HG02610 (cell line): ENCODE data around the gene ATE1.
A peak's percentile ranks its signal among the peaks of the same experiment; 100 is the strongest.
"Not testable (repeated sequence)": the region's sequence is repeated elsewhere in the genome, so short reads cannot be mapped to it uniquely, and the experiment has no call there.

ENCODE experiments used
- ATAC-seq: cut with Tn5 transposase; IDR thresholded peaks from one replicate; pipeline ENCODE4 v1.9.1; 2021; ENCODE audit warnings: mild to moderate bottlenecking, moderate library complexity; ENCODE audit not compliant: unreplicated experiment

The ATE1 gene

DNA sequence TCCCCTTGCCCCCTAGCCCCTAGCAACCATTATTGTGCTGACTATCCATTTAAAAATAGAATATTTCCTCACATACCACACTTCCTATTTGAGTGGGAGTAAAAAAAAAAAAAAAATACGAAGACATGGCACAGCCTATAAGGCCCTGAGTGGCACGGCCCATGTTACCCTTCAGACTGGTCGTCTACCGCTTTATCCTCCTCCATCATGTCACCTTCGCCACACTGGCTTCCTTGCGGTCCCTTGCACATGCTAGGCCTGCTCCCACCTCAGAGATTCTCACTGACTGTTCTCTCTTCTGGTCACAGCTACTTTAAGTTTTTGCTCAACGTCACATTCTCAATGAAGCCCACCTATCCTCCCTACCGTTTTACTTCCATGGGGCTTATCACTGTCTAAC is 130.3 kb downstream of the ATE1 start:
- ATAC-seq = no peak

DNA sequence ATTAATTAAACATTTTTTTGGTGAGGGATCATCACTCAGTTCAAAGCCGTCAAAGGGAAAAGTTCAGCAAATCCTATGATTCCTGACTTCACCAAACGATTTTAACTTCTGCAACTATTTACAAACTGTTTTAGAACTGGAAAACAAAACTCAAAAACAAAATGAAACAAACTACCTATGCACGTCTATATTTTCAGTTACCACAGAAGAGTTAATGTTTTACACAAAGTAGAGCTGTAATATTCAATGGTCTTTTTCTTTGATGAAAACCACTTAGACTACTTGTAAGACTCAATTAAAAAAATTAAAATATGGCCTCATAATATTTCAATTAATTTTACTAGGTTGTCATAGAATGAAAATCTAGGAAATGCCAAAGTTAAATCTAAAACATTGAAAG is 131.5 kb downstream of the ATE1 start:
- no peak for ATAC-seq

DNA sequence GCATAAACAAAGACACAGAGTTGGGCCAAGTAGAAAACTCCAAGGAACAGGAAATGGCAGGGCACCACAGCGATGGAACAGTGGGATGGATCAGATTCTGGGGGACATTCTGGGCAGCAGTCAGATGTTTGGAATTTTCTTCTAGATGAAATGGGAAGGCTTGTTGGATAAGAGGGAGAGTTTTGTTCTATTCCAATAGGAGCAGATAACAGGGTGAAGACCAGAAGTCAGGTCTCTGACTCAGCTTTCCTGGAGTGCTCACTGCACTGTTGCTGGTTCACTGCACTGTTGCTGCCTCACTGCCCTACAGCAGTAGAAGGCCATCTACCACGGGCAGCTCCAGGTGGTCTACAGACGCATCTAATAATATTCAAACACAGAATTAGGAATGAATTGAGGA is 135.6 kb downstream of the ATE1 start:
- no peak for ATAC-seq

DNA sequence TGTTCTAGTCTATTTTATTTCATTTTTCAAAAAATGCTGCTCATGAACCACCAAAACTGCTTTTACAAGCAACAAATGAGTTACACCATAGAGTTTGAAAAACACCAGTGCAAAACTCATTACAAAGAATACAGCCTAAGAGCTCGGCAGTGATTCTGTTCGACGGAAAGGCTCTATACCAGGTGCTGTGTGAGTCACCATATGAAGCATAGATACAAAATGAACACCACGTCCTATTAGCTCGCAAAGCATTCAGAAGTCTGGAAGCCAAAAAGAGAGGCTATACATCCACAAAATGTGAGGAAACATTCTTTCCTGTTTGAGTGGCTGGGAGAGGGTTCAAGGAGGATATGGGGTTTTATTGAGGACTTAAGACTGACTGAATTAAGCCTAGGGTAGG is 136.1 kb downstream of the ATE1 start:
- ATAC-seq = no peak

DNA sequence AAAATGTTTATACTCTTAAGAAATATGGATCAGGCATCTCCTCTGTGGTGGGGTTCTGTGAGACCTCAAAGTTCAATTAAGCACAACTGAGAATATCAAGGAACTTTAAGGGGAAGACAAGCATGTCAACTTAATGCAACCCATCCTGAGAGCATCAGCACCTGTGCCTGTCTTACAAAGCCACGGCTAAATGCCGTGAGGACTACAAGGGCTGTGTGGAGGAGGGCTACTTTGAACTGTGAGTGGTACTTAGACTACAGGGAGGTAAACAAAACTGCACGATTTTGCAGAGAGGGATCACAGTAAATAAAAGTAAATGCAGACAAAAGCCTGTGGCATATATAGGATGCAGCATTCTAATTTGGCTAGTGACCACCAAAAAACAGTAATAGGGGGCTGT is 139.1 kb downstream of the ATE1 start:
- no peak for ATAC-seq

DNA sequence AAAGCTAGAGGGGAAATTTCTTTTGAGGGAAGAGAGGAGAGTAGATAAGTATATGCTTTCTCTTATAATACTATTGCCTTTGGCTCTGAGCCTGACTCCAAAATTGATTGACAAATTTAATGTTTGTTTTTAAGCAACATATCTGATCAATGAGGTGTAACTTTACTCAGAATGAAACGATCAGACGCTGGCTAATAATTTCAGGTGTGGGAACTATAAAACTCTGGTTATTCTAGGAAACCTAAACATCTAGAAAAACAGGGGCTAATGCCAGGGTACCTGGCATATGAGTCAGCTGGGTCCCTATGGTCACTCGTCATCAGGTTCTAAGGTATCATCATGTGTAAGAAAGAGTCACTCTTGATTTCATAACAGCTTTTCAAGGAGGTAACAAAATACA is 139.7 kb downstream of the ATE1 start:
- no peak for ATAC-seq

DNA sequence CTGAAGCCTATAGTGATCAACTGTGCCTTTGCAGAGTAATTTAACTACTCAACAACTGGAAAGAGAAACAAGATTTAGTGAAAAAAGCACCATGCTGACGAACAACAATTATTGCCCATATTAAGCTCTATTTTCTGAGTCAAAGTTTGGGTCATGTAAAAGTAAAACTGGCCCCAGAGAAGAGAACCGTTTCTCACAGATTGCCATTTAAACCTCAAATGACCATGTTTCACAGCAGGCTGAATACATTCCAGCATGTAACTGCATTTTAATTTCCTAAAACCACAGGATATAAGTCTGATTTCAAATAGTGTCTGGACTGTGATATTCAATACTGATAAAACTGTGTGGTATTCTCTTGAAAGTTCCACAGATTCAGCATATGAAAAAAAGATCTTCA is 140.7 kb downstream of the ATE1 start:
- ATAC-seq = no peak

DNA sequence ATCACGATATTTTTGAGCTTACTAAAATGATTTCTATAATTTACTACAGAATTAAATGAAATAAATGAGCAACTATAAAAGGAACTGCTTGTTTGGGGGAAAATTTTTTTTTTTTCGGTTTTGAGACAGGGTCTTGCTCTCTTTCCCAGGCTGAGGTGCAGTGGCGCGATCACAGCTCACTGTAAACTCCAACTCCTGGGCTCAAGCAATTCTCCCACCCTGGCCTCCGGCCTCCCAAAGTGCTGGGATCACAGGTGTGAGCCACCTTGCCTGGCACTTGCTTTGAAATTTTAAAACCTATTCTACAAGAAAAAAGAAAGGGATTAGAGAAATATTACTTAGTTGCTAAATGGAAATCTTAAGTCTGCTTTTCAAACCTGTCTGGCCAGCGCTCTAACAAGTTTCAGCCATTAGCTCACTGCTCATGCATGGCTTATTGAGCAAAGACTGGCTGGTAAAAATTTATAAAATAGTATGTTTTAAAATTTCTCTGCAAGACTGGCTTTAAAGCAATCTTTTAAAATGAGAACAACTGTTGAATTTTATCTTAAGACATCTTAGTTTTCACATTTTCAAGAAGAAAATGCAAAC is 144.0 kb downstream of the ATE1 start:
- no peak for ATAC-seq

DNA sequence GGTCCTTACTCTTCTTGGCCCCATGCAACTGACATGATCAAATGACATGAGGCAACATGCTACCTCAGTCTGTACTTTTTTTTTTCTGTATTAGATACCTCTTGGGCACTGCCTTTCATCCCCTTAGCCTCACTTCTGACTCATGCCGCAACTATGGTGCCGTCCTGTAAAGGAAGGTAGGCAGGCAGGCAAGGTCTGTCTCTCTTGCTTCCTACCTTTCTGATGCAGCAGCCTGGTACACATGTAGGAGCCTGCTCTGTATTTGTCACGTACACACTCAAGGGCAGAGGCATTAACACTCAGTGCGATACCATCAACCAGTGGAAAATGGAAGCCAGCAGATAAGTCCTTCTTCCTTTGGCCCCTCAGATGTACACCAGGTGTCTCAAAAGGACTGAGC is 146.7 kb downstream of the ATE1 start:
- no peak for ATAC-seq

DNA sequence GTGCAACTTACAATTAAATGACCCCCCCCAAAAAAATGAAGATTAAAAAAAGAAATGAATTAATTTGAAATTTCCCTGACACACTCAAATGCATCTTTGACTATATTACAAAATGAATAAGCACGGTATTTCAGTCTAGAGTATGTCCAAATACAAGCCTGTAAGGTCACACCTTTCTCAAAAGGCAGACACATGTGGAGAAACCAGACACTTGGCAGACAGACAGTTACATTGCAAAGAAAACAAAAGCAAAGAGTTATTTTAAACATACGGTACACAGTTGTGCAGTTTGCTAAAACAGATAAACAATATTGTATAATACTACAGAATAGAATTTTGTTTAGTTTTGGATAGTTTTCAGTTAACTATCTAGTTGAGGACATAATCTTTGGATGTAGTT is 153.0 kb downstream of the ATE1 start:
- ATAC-seq = no peak

DNA sequence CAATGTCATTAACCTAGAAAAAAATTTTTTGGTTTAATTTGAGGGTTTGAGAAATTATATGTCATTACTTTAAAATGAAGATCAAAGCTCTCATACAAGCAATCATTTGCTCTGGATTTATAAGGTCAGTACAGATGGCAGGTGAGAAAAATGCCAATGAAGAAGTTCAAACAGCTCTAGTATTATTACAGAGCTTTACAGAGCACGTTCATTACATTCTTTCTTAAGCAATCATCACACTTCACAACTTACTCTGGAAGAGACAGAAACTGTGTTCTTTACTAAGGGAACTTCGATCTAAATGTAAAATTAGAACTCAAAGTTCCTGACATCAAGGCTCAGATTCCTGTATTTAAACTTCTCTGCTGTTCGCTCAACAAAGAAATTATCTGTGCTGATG is 153.4 kb downstream of the ATE1 start:
- no peak for ATAC-seq

DNA sequence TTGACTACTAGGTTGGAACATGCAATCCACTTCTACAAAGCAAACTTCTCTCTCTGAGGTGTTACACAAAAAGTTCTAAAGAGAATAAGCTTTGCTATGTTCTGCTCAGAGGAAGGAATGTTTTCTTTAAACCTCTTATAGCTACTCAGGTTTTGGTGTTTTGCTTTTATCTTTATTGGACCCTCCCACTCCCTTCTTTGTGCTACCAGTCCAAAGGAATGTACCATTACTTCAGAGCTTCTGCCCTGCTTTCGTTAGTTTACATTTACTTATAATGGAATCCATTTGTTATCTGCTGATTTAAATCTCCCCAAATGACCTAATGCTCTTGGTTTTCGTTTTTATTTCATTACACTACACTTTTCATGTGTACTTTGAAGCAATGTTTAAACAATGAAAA is 154.9 kb downstream of the ATE1 start:
- no peak for ATAC-seq

DNA sequence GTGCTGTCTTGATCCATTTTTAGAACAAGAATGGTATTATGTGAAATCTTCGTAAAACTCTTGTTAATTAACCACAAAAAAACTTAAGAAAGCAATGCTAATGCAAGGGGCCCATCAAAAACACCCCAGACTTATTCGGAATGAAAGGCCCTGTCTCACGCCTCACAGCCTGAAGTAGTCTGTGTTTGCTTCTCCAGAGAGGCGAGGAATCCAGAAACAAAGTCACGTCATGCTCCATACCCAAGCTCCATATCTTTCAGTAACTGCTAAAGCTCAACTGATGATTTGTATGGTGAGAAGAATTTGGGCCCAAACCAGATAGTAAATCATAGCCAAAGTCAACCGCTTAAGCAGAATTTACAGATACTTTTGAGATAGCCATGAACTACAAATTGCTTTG is 155.4 kb downstream of the ATE1 start:
- ATAC-seq = no peak

DNA sequence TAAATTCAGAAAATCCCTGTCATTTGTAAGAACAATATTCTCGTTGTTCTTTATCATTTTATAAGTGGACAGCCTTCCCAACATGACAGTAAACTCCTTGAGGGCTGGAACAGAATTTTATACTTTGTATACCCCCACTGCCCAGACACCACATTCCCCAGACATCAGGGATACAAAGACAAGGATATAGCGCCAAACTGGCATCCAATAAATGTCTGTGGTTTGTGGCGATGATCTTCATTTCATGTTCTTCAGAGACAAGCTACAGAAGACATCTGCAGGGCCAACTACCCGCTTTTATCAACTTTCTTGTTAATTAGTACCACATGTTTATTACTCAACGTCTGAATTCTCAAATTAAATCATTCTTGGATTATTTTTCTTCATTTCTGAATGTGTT is 155.9 kb downstream of the ATE1 start:
- ATAC-seq = no peak

DNA sequence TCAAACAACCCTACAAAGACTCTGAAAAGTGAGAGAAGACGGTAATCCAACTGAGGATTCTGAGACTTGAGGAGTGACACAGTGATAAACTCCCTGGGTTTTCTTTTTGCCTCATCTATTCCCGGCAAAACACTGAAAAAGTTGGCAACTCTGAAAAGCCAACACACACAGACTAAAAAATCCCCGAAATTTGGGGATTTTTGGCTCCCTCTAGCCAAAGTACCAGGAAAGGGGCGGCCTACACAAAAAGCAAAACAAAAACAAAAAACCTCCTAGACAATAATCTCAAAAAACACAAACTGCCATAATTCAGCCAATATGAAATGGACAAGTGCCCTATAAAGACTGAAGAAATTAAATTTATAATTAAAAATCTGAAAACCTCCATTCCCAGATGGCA is 161.4 kb downstream of the ATE1 start:
- no peak for ATAC-seq

DNA sequence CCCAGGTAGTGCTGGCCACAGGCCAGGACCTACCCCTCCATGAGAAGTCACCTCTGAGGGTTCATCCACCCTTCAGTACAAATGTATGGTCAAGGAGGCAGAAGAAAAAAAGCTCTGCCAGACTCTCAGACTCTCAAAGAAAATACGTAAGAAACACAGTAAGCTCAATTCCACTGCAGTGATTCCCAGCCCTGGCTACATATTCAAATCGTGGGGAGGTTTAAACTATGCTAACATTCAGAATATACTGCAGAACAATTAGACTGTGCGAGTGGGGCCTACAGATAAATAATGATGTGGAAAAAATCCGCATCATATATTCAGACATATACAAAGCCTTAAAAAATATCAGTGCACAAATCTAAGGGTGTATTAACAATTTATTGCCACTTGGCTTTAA is 162.6 kb downstream of the ATE1 start:
- ATAC-seq = no peak

DNA sequence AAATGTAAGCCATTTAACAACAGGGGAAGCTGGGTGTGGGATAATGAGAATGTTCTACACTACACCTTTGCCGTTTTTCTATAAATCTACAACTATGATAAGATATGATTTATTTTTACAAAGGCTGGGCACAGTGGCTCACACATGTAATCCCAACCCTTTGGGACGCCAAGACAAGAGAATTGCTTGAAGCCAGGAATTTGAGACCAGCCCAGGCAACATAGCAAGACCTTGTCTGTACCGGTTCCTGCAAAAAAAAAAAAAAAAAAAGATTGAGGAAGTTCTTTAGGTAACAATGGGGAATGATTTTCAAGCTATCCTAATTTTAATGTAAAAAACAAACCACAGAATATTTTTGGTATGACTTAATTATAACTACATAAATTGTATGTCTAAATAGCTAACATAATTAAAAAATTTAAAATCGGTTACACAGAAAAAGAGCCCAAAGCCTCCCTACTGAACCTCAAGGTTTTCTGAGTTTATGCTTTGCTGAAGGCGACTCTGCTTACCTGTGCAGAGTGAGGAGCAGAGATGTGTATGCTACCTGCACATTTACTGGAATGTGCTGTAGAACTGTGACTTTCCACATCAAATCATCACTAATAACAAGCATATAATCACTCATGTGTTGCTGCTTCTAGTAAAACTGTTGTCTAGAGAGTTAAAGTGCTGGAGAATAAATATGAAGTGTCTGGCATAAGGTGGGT is 163.4 kb downstream of the ATE1 start:
- no peak for ATAC-seq

DNA sequence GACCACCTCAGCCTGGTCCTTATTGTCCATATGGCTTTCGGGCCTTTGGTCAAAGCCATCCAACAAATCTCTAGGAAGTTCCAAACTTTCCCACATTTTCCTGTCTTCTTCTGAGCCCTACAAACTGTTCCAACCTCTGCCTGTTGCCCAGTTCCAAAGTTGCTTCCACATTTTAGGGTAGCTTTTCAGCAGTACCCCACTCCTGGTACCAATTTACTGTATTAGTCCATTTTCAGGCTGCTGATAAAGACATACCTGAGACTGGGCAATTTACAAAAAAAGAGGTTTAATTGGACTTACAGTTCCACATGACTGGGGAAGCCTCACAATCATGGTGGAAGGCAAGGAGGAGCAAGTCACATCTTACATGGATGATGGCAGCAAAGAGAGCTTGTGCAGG is 170.6 kb downstream of the ATE1 start:
- ATAC-seq = not testable (repeated sequence)

DNA sequence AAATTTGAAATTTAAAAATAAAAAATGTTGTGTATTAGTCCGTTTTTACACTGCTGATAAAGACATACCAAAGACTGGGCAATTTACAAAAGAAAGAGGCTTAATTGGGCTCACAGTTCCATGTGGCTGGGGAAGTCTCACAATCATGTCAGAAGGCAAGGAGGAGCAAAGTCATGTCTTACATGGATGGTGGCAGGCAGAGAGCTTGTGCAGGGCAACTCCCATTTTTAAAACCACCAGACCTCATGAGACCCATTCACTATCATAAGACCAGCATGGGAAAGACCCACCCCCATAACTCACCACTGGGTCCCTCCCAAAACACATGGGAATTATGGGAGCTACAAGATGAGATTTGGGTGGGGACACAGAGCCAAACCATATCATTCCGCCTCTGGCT is 172.3 kb downstream of the ATE1 start:
- ATAC-seq = not testable (repeated sequence)

DNA sequence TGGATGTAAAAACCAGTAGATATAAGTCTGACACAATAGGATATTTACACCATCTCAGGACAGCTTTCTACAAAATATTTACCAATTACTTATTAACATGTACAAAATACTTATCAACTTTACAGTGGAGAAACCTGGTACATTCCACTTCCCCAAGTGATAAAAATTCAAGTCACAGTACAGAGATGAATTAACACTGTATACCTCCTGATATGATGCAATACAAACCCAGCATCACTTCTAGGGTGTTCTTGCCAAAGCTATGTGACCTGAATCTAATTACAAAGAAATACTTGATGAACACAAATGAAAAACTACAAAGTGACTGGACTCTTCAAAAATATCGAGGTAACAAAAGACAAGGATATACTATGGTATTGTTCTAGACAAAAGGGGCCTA is 173.2 kb downstream of the ATE1 start:
- ATAC-seq = peak; percentile 40

DNA sequence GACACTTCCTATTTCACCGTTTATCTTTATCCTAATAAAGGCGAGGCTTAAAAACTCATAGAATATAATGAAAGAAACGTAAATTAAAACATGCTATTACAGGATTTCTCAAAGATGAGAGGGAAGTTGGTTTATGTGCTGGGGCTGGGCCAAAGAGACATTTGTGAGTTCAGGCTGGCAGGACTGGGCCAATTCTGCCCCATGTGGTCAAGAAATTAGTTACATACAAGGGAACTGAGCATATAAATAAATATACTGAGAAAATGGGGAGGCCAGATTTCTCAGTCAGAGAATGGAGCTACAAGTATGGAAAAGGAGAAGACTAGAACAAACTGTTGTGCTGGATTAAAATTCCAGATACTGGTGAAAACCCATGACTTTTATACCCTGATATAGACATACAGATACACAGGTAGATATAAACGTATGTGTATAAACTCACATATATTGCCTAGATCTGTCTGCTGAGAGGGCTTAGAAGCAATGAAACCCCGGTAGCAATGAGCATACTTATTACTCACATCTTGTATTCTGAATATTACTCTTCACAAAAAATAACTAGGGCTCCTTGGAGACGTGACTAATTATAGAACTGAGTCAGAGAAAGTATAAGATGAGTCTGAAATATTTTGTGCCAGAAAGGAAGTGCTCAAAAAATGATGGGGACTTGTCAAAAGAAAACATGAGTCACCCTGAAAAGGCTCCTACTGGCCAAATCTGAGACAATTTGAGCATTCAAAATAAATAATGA is 173.9 kb downstream of the ATE1 start:
- ATAC-seq = peak; percentile 92

DNA sequence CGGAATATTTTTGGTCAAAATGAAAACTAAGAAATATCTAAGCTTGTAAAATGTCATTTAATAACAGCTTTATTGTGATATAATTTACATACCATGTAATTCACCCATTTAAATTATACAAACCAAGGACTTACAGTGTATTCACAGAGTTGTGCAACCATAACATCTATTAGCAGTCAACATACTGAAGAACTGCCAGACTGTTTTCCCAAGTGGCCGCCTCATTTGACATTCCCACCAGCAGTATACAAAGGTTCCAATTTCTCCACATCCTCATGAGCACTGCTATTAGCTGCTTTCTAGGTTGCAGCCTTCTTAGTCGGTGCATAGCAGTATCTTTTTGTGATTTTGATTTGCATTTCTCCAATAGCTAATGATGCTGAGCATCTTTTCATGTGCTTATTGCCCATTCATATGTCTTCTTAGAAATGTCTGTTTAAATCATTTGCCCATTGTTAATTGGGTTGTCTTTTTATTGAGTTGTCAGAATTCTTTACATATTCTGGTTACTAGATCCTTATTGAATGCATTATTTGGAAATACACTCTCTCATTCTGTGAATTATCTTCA is 176.6 kb downstream of the ATE1 start:
- ATAC-seq = no peak
